ENCODE data around the gene DES. TPM values are rescaled to one million over a fixed set of nuclear protein-coding genes. Genes with fewer than 3 reads are reported as not detected.

The DES gene
- total and polyA plus RNA-seq, 9 of the 15 experiments (the other 6 are each of a cell fraction or from before 2014, with no cell fraction given), result 2.5 to 58.9 (median 21.9) TPM

DNA sequence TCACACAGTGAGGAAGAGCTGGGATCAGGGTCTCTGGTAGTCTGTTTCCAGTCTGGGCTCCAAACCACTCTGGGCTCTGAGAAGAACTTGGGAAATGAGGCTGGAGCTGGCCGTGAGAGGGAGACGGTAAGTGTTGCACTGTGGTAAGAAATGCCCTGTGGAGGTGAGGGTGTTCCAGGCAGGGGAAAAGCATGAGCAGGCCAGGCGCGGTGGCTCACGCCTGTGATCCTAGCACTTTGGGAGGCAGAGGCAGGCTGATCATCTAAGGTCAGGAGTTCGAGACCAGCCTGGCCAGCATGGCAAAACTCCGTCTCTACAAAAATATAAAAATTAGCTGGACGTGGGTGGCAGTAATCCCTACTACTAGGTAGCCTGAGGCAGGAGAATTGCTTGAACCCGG is 14.3 kb upstream of the DES start (continued):
- TF ChIP-seq, protein P1, sequence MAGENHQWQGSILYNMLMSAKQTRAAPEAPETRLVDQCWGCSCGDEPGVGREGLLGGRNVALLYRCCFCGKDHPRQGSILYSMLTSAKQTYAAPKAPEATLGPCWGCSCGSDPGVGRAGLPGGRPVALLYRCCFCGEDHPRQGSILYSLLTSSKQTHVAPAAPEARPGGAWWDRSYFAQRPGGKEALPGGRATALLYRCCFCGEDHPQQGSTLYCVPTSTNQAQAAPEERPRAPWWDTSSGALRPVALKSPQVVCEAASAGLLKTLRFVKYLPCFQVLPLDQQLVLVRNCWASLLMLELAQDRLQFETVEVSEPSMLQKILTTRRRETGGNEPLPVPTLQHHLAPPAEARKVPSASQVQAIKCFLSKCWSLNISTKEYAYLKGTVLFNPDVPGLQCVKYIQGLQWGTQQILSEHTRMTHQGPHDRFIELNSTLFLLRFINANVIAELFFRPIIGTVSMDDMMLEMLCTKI (IDR thresholded peaks at IDR 0.05; ENCODE audit: partially characterized antibody), result no peak
- TF ChIP-seq SREBF1 (IDR thresholded peaks at IDR 0.05; ENCODE audit: borderline replicate concordance, low read depth, low read length), result no peak
- no peak for TF ChIP-seq SRSF1 (IDR thresholded peaks at IDR 0.05; ENCODE audit: low read depth, low read length)
- no peak for TF ChIP-seq E2F4 (CRISPR knock-in tag; IDR thresholded peaks at IDR 0.05; ENCODE audit: low read depth)
- TF ChIP-seq MXI1 (IDR thresholded peaks at IDR 0.05; ENCODE audit: low read depth, low read length), result no peak
- no peak for TF ChIP-seq MAFK (IDR thresholded peaks at IDR 0.05; ENCODE audit: low read length)
- no peak for TF ChIP-seq KLF16 (IDR thresholded peaks at IDR 0.05)

DNA sequence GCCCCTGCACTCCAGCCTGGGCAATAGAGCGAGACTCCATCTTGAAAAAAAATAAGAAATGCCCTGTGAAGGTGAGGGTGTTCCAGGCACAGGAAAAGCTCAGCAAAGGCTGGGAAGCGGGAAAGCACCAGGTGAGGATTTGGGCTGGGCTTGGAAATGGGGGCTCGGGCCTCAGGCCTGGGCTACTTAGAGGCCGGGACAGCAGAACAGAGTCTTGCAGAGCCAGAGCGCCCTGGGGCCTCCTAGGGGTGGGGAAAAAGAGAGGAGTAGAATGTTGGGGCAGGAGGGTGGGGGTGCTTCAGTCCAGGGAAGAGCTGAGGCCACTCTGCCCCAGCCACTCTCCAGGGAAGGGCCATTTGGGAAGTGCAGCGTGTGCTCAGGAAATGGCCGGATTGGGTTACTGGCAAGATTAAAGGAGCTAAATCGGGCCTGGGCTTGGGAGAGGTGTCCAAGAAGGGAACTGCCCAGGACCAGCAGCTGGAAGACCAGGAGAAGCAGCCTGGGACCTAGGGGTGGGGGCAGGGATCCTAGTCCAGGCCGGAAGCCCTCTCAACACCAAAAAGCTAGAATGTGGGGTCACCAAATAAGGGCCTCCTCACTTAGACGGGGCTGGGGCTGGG is 13.8 kb upstream of the DES start:
- CTCF ChIA-PET (ENCODE audit: low intra/inter-chr PET ratio), result interaction anchor here (2.6 to 3.0 kb wide), 2 partner anchors 29 to 126 kb away, joined by 21 to 25 read pairs; no protein-coding TSS in a partner anchor
- no peak for TF ChIP-seq PRPF4 (IDR thresholded peaks at IDR 0.05; ENCODE audit: insufficient read depth, low read depth, low read length, poor library complexity, severe bottlenecking)
- TF ChIP-seq SRSF1 (IDR thresholded peaks at IDR 0.05; ENCODE audit: low read depth, low read length), result no peak
- no peak for TF ChIP-seq PPARD (CRISPR knock-in tag; IDR thresholded peaks at IDR 0.05)
- TF ChIP-seq RHOXF2B (CRISPR knock-in tag; conservative IDR thresholded peaks at IDR 0.05), result no peak
- no peak for TF ChIP-seq MYBL2 (IDR thresholded peaks at IDR 0.05; ENCODE audit: low read depth)
- TF ChIP-seq MYBL2 (CRISPR knock-in tag; IDR thresholded peaks at IDR 0.05; ENCODE audit: borderline replicate concordance), result no peak
- no peak for TF ChIP-seq KLF1 (tag; IDR thresholded peaks at IDR 0.05)
- TF ChIP-seq, protein P2, sequence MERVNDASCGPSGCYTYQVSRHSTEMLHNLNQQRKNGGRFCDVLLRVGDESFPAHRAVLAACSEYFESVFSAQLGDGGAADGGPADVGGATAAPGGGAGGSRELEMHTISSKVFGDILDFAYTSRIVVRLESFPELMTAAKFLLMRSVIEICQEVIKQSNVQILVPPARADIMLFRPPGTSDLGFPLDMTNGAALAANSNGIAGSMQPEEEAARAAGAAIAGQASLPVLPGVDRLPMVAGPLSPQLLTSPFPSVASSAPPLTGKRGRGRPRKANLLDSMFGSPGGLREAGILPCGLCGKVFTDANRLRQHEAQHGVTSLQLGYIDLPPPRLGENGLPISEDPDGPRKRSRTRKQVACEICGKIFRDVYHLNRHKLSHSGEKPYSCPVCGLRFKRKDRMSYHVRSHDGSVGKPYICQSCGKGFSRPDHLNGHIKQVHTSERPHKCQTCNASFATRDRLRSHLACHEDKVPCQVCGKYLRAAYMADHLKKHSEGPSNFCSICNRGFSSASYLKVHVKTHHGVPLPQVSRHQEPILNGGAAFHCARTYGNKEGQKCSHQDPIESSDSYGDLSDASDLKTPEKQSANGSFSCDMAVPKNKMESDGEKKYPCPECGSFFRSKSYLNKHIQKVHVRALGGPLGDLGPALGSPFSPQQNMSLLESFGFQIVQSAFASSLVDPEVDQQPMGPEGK (CRISPR knock-in tag; IDR thresholded peaks at IDR 0.05; ENCODE audit: borderline replicate concordance), result no peak
- no peak for TF ChIP-seq RAD51 (IDR thresholded peaks at IDR 0.05; ENCODE audit: borderline replicate concordance, low read depth)
- TF ChIP-seq ARID2 (IDR thresholded peaks at IDR 0.05), result no peak

More for the DNA sequence above, 13.8 kb upstream of the DES start:
- no peak overlapping the region for H3K9ac ChIP-seq (ENCODE audit: insufficient read depth in 1 of 2, low read depth in 2 of 2, low read length in 2 of 2)
- no peaks in the 10 kb centered on the region for H4K20me1 ChIP-seq (replicated peaks; ENCODE audit: control insufficient read depth, insufficient read depth, low read length)
- no peaks in the 10 kb centered on the region for H3K79me2 ChIP-seq (ENCODE audit: control insufficient read depth, insufficient read depth, low read length)
- no peaks in the 10 kb centered on the region for H3K27me3 ChIP-seq (ENCODE audit: control insufficient read depth in 2 of 2, insufficient read depth in 2 of 2, low read length in 2 of 2)
- H3K9me1 ChIP-seq (ENCODE audit: control insufficient read depth, insufficient read depth, low read length), result no peaks in the 10 kb centered on the region
- no peaks in the 10 kb centered on the region for H3K36me3 ChIP-seq (ENCODE audit: control insufficient read depth, insufficient read depth, low read length)
- H2AFZ ChIP-seq (ENCODE audit: low read depth, low read length), result no peak overlapping the region
- in situ Hi-C loops (cut with MboI), result loop anchor here (5.0 kb wide), 1 partner anchor 33 kb away; no protein-coding TSS in a partner anchor
- H3K4me3 ChIP-seq, result no peak overlapping the region
- no peaks in the 10 kb centered on the region for H3K9me3 ChIP-seq (replicated peaks; ENCODE audit: control insufficient read depth, insufficient read depth, low read depth, low read length)
- no peak overlapping the region for H3K4me2 ChIP-seq (ENCODE audit: insufficient read depth, low read length)
- BruUV-seq (replicated peaks), result no TSS peak
- H3K27ac ChIP-seq (ENCODE audit: extremely low read depth, low read depth, low read length), result no peak overlapping the region
- WGBS (ENCODE audit: insufficient coverage, low coverage, missing lambda C conversion rate), result 75% methylated on average over 4 of the region's 10 CpGs
- POLR2A ChIA-PET, result interaction anchor here (0.6 to 0.7 kb wide), 3 partner anchors 12 to 96 kb away, joined by 3 to 5 read pairs (median 3); no protein-coding TSS in a partner anchor
- FAIRE-seq (no peak), ATAC-seq (no peak), DNase-seq (ENCODE audit: extremely low read depth in 1 of 4, low spot score in 3 of 4) (no peak)
- H3K4me1 ChIP-seq (replicated peaks in 1 of 2; ENCODE audit: control insufficient read depth in 2 of 2, insufficient read depth in 2 of 2, low read length in 2 of 2), result peaks cover 18 to 22% of the 10 kb centered on the region in 2 experiments
- intact Hi-C loops (cut with micrococcal nuclease), result loop anchor here (5.0 kb wide), 2 partner anchors 73 to 238 kb away; no protein-coding TSS in a partner anchor

Measured in K562 (cell line).